ENCODE data around the gene OVOL2. TPM values are rescaled to one million over a fixed set of nuclear protein-coding genes. Genes with fewer than 3 reads are reported as not detected.
A peak's percentile ranks its signal among the peaks of the same experiment; 100 is the strongest.

OVOL2 gene
- total RNA-seq, 1 donor from 2014 or later: not detected

DNA sequence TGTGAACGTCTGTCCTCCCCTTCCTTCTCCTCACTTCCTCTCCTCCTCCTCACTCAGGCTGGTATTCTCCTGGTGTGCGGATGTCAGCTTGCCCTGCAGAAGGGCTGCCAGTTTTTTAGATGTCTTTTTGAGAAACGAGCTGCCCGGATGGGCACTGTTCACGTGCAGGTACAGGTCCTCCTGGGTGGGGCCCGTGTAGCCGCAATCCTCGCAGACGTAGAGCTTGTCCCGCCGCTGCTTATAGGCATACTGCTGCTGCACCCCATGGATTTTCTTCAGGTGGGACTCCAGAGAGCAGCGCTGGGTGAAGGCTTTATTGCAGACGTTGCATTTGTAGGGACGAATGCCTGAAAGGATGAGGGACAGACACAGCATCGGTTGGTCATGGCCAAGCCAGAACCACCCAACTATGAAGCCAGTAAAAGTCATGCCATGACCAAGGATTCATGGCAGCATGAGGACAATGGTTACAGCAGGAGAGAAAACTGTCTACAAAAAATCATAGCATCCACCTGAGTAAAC, 33.0 kb downstream of the OVOL2 start:
- no peaks in the 10 kb centered on the region for H3K36me3 Mint-ChIP-seq (ENCODE audit: low read depth)
- no peak for DNase-seq (ENCODE audit: low spot score)
- no peaks in the 10 kb centered on the region for H3K9me3 Mint-ChIP-seq (ENCODE audit: low read depth)
- peaks cover 15% of the 10 kb centered on the region for H3K27me3 Mint-ChIP-seq (ENCODE audit: low read depth)
- TF ChIP-seq, protein P1, sequence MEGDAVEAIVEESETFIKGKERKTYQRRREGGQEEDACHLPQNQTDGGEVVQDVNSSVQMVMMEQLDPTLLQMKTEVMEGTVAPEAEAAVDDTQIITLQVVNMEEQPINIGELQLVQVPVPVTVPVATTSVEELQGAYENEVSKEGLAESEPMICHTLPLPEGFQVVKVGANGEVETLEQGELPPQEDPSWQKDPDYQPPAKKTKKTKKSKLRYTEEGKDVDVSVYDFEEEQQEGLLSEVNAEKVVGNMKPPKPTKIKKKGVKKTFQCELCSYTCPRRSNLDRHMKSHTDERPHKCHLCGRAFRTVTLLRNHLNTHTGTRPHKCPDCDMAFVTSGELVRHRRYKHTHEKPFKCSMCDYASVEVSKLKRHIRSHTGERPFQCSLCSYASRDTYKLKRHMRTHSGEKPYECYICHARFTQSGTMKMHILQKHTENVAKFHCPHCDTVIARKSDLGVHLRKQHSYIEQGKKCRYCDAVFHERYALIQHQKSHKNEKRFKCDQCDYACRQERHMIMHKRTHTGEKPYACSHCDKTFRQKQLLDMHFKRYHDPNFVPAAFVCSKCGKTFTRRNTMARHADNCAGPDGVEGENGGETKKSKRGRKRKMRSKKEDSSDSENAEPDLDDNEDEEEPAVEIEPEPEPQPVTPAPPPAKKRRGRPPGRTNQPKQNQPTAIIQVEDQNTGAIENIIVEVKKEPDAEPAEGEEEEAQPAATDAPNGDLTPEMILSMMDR (IDR thresholded peaks at IDR 0.05): no peak
- no peak overlapping the region for H3K27ac Mint-ChIP-seq (ENCODE audit: unreplicated experiment)
- H3K4me1 Mint-ChIP-seq (ENCODE audit: low read depth): no peaks in the 10 kb centered on the region
- no peak overlapping the region for H3K4me3 Mint-ChIP-seq (ENCODE audit: unreplicated experiment)

DNA sequence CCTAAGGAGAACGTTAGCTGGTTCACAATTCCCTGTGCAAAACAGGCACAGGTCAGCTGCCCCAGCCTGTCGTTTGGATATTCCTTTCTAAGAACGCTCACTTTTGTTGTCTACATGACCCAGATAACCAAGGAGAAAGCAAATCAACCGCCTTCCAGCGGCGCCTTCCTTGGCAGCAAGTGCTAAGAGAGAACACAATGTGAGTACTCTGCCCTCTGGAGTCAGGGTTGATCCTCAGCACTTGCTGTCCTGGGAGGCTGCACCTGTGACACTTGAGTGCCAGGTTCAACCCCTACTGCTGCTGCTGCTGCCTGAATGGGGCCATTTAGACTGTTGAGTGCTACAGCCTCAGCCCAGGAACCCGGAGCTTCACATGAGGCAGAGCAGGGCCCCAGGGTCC, 36.8 kb downstream of the OVOL2 start:
- Mint-ChIP-seq H3K4me1 (ENCODE audit: low read depth) (no peaks in the 10 kb centered on the region), H3K27me3 (ENCODE audit: low read depth) (peaks cover 23% of the 10 kb centered on the region), H3K27ac (ENCODE audit: unreplicated experiment) (no peak overlapping the region), H3K36me3 (ENCODE audit: low read depth) (no peaks in the 10 kb centered on the region), H3K4me3 (ENCODE audit: unreplicated experiment) (no peak overlapping the region), H3K9me3 (ENCODE audit: low read depth) (no peaks in the 10 kb centered on the region)
- TF ChIP-seq, protein P1 (IDR thresholded peaks at IDR 0.05): no peak
- DNase-seq (ENCODE audit: low spot score): no peak

DNA sequence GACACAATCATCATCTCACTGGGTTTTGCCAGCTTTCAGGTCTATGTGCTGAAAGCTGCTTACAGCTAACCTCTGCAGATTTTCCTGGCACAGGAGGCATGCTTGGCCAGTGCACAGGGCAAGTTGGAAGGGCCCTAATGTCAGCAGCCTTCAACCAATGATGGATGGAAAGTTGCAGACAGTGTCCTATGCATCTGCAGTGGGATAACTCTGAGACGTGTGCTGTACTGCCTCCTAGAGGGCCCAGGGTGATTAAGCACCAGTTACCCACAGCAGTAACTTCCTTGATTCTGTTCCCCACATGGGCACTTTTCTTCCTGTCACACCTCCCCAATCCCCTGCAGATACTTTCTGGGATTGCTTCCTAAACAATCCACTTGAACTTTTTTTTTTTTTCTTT, 38.6 kb downstream of the OVOL2 start:
- Mint-ChIP-seq H3K9me3 (ENCODE audit: low read depth) (no peaks in the 10 kb centered on the region), H3K4me1 (ENCODE audit: low read depth) (no peaks in the 10 kb centered on the region), H3K27ac (ENCODE audit: unreplicated experiment) (no peak overlapping the region), H3K27me3 (ENCODE audit: low read depth) (peaks cover 16% of the 10 kb centered on the region), H3K4me3 (ENCODE audit: unreplicated experiment) (no peak overlapping the region), H3K36me3 (ENCODE audit: low read depth) (no peaks in the 10 kb centered on the region)
- DNase-seq (ENCODE audit: low spot score): no peak
- TF ChIP-seq, protein P1 (IDR thresholded peaks at IDR 0.05): peak; percentile 64

DNA sequence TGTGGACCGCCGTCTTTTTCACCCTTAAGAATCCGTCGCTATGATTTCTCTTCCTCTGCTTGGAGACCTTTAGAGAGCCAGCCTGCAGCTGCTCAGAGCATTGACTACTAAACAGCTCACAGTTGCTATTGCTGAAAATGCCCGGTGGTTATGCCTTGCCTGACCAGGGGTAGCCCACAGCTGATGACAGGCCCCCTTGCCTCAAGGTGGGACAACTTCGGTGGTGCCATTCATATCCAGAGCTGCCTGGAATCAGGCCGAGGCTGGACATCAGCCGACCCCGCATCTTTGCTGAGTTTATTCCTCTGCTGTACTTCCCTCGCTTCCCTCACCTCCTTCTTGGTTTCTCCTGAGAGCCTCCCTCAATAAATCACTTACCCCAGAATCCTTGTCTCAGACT, 39.6 kb downstream of the OVOL2 start:
- TF ChIP-seq, protein P1 (IDR thresholded peaks at IDR 0.05): no peak
- Mint-ChIP-seq H3K27ac (ENCODE audit: unreplicated experiment) (no peak overlapping the region), H3K36me3 (ENCODE audit: low read depth) (no peaks in the 10 kb centered on the region), H3K4me1 (ENCODE audit: low read depth) (no peaks in the 10 kb centered on the region), H3K4me3 (ENCODE audit: unreplicated experiment) (no peak overlapping the region), H3K9me3 (ENCODE audit: low read depth) (no peaks in the 10 kb centered on the region), H3K27me3 (ENCODE audit: low read depth) (peaks cover 16% of the 10 kb centered on the region)
- no peak for DNase-seq (ENCODE audit: low spot score)

DNA sequence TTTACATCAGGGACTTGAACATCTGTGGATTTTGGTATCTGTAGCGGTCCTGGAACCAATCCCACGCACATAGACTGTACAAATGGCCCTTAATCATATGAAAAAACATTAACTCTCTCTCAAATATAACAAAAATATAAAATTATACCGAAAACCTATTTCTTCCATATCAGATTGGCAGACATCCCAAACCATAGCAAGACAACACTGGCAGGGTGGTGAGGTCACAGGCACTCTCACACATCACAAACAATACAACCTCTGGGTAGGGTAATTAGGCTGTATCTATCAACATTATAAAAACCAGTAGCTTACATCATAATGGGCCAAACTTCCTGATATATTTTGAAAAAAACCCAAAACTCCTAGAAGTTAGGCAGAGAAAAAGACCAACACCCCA, 40.9 kb downstream of the OVOL2 start:
- H3K27me3 Mint-ChIP-seq (ENCODE audit: low read depth): peaks cover 16% of the 10 kb centered on the region
- no peak overlapping the region for H3K27ac Mint-ChIP-seq (ENCODE audit: unreplicated experiment)
- no peak for DNase-seq (ENCODE audit: low spot score)
- no peaks in the 10 kb centered on the region for H3K36me3 Mint-ChIP-seq (ENCODE audit: low read depth)
- TF ChIP-seq, protein P1 (IDR thresholded peaks at IDR 0.05): no peak
- H3K9me3 Mint-ChIP-seq (ENCODE audit: low read depth): no peaks in the 10 kb centered on the region
- no peak overlapping the region for H3K4me3 Mint-ChIP-seq (ENCODE audit: unreplicated experiment)
- no peaks in the 10 kb centered on the region for H3K4me1 Mint-ChIP-seq (ENCODE audit: low read depth)

Measured in chondrocyte (in vitro differentiated cells).